Measurements from ENCODE around the gene NRXN3.

NRXN3 gene

GRCh38 chr14:79328863-79329262 lies 1158.7 kb downstream of the NRXN3 start:
- Histone ChIP-seq H3K4me3 (ENCODE audit: insufficient read depth, low read depth, low read length) (no peak overlapping the region), H3K27me3 (ENCODE audit: control insufficient read depth, insufficient read depth, low read length, poor library complexity, severe bottlenecking) (no peaks in the 10 kb centered on the region), H3K27ac (ENCODE audit: insufficient read depth, low read depth, low read length, poor library complexity, severe bottlenecking) (no peak overlapping the region), H3K36me3 (ENCODE audit: control insufficient read depth, insufficient read depth, low read length) (no peaks in the 10 kb centered on the region), H3K4me1 (ENCODE audit: control insufficient read depth, insufficient read depth, low read length) (peaks cover 24% of the 10 kb centered on the region), H3K9me3 (ENCODE audit: control insufficient read depth, low read length) (no peaks in the 10 kb centered on the region)
- 94 to 96% methylated on average over 3 of the region's 3 CpGs for WGBS, 2 experiments

GRCh38 chr14:79331830-79332229 lies 1161.7 kb downstream of the NRXN3 start:
- Histone ChIP-seq H3K9me3 (ENCODE audit: control insufficient read depth, low read length) (no peaks in the 10 kb centered on the region), H3K27me3 (ENCODE audit: control insufficient read depth, insufficient read depth, low read length, poor library complexity, severe bottlenecking) (no peaks in the 10 kb centered on the region), H3K27ac (ENCODE audit: insufficient read depth, low read depth, low read length, poor library complexity, severe bottlenecking) (no peak overlapping the region), H3K4me1 (ENCODE audit: control insufficient read depth, insufficient read depth, low read length) (peaks cover 28% of the 10 kb centered on the region), H3K4me3 (ENCODE audit: insufficient read depth, low read depth, low read length) (no peak overlapping the region), H3K36me3 (ENCODE audit: control insufficient read depth, insufficient read depth, low read length) (no peaks in the 10 kb centered on the region)
- WGBS, 2 experiments: 74 to 87% methylated on average over 4 of the region's 4 CpGs

GRCh38 chr14:79332504-79333197 lies 1162.5 kb downstream of the NRXN3 start:
- 15 to 27% methylated on average over 5 to 7 of the region's 7 CpGs for WGBS, 2 experiments
- Histone ChIP-seq H3K9me3 (ENCODE audit: control insufficient read depth, low read length) (no peaks in the 10 kb centered on the region), H3K4me3 (ENCODE audit: insufficient read depth, low read depth, low read length) (no peak overlapping the region), H3K36me3 (ENCODE audit: control insufficient read depth, insufficient read depth, low read length) (no peaks in the 10 kb centered on the region), H3K27me3 (ENCODE audit: control insufficient read depth, insufficient read depth, low read length, poor library complexity, severe bottlenecking) (no peaks in the 10 kb centered on the region), H3K27ac (ENCODE audit: insufficient read depth, low read depth, low read length, poor library complexity, severe bottlenecking) (peak overlapping the region; percentile 75), H3K4me1 (ENCODE audit: control insufficient read depth, insufficient read depth, low read length) (peaks cover 28% of the 10 kb centered on the region)

- H3K27me3 ChIP-seq (ENCODE audit: control insufficient read depth, insufficient read depth, low read length, poor library complexity, severe bottlenecking): no peaks in the 10 kb centered on the region
- no peaks in the 10 kb centered on the region for H3K9me3 ChIP-seq (ENCODE audit: control insufficient read depth, low read length)
- no peak overlapping the region for H3K4me3 ChIP-seq (ENCODE audit: insufficient read depth, low read depth, low read length)
- H3K36me3 ChIP-seq (ENCODE audit: control insufficient read depth, insufficient read depth, low read length): no peaks in the 10 kb centered on the region
- peak overlapping the region; percentile 75 for H3K27ac ChIP-seq (ENCODE audit: insufficient read depth, low read depth, low read length, poor library complexity, severe bottlenecking)
- peaks cover 28% of the 10 kb centered on the region for H3K4me1 ChIP-seq (ENCODE audit: control insufficient read depth, insufficient read depth, low read length)
- 7 to 14% methylated on average over 1 of the region's 1 CpG for WGBS, 2 experiments
Observed at GRCh38 chr14:79333198-79333546, 1163.0 kb downstream of the NRXN3 start.

- no peaks in the 10 kb centered on the region for H3K36me3 ChIP-seq (ENCODE audit: control insufficient read depth, insufficient read depth, low read length)
- no peaks in the 10 kb centered on the region for H3K9me3 ChIP-seq (ENCODE audit: control insufficient read depth, low read length)
- WGBS, 2 experiments: 85 to 91% methylated on average over 2 of the region's 2 CpGs
- no peak overlapping the region for H3K4me3 ChIP-seq (ENCODE audit: insufficient read depth, low read depth, low read length)
- H3K27ac ChIP-seq (ENCODE audit: insufficient read depth, low read depth, low read length, poor library complexity, severe bottlenecking): no peak overlapping the region
- H3K4me1 ChIP-seq (ENCODE audit: control insufficient read depth, insufficient read depth, low read length): peaks cover 28% of the 10 kb centered on the region
- no peaks in the 10 kb centered on the region for H3K27me3 ChIP-seq (ENCODE audit: control insufficient read depth, insufficient read depth, low read length, poor library complexity, severe bottlenecking)
Observed at GRCh38 chr14:79334272-79334671, 1164.1 kb downstream of the NRXN3 start.

- peaks cover 15% of the 10 kb centered on the region for H3K4me1 ChIP-seq (ENCODE audit: control insufficient read depth, insufficient read depth, low read length)
- H3K36me3 ChIP-seq (ENCODE audit: control insufficient read depth, insufficient read depth, low read length): no peaks in the 10 kb centered on the region
- 87 to 89% methylated on average over 2 to 3 of the region's 3 CpGs for WGBS, 2 experiments
- no peak overlapping the region for H3K4me3 ChIP-seq (ENCODE audit: insufficient read depth, low read depth, low read length)
- no peak overlapping the region for H3K27ac ChIP-seq (ENCODE audit: insufficient read depth, low read depth, low read length, poor library complexity, severe bottlenecking)
- H3K9me3 ChIP-seq (ENCODE audit: control insufficient read depth, low read length): no peaks in the 10 kb centered on the region
- no peaks in the 10 kb centered on the region for H3K27me3 ChIP-seq (ENCODE audit: control insufficient read depth, insufficient read depth, low read length, poor library complexity, severe bottlenecking)
Observed at GRCh38 chr14:79337761-79338160, 1167.6 kb downstream of the NRXN3 start.

GRCh38 chr14:79342942-79343341 lies 1172.8 kb downstream of the NRXN3 start:
- H3K4me3 ChIP-seq (ENCODE audit: insufficient read depth, low read depth, low read length): no peak overlapping the region
- WGBS, 2 experiments: 88 to 96% methylated on average over 4 to 5 of the region's 5 CpGs
- no peak overlapping the region for H3K27ac ChIP-seq (ENCODE audit: insufficient read depth, low read depth, low read length, poor library complexity, severe bottlenecking)
- no peaks in the 10 kb centered on the region for H3K36me3 ChIP-seq (ENCODE audit: control insufficient read depth, insufficient read depth, low read length)
- no peaks in the 10 kb centered on the region for H3K4me1 ChIP-seq (ENCODE audit: control insufficient read depth, insufficient read depth, low read length)
- H3K9me3 ChIP-seq (ENCODE audit: control insufficient read depth, low read length): no peaks in the 10 kb centered on the region
- no peaks in the 10 kb centered on the region for H3K27me3 ChIP-seq (ENCODE audit: control insufficient read depth, insufficient read depth, low read length, poor library complexity, severe bottlenecking)

- Histone ChIP-seq H3K36me3 (ENCODE audit: control insufficient read depth, insufficient read depth, low read length) (no peaks in the 10 kb centered on the region), H3K4me1 (ENCODE audit: control insufficient read depth, insufficient read depth, low read length) (peaks cover 14% of the 10 kb centered on the region), H3K27me3 (ENCODE audit: control insufficient read depth, insufficient read depth, low read length, poor library complexity, severe bottlenecking) (no peaks in the 10 kb centered on the region), H3K9me3 (ENCODE audit: control insufficient read depth, low read length) (no peaks in the 10 kb centered on the region), H3K27ac (ENCODE audit: insufficient read depth, low read depth, low read length, poor library complexity, severe bottlenecking) (no peak overlapping the region), H3K4me3 (ENCODE audit: insufficient read depth, low read depth, low read length) (no peak overlapping the region)
- 96% methylated on average over 2 to 3 of the region's 3 CpGs for WGBS, 2 experiments
Observed at GRCh38 chr14:79351011-79351410, 1180.8 kb downstream of the NRXN3 start.

- Histone ChIP-seq H3K36me3 (ENCODE audit: control insufficient read depth, insufficient read depth, low read length) (no peaks in the 10 kb centered on the region), H3K9me3 (ENCODE audit: control insufficient read depth, low read length) (no peaks in the 10 kb centered on the region), H3K27me3 (ENCODE audit: control insufficient read depth, insufficient read depth, low read length, poor library complexity, severe bottlenecking) (no peaks in the 10 kb centered on the region), H3K27ac (ENCODE audit: insufficient read depth, low read depth, low read length, poor library complexity, severe bottlenecking) (no peak overlapping the region), H3K4me1 (ENCODE audit: control insufficient read depth, insufficient read depth, low read length) (peaks cover 19% of the 10 kb centered on the region), H3K4me3 (ENCODE audit: insufficient read depth, low read depth, low read length) (no peak overlapping the region)
- WGBS, 2 experiments: 83 to 92% methylated on average over 3 of the region's 3 CpGs
Observed at GRCh38 chr14:79352076-79352630, 1182.0 kb downstream of the NRXN3 start.

GRCh38 chr14:79354336-79354735 lies 1184.2 kb downstream of the NRXN3 start:
- H3K27me3 ChIP-seq (ENCODE audit: control insufficient read depth, insufficient read depth, low read length, poor library complexity, severe bottlenecking): no peaks in the 10 kb centered on the region
- no peak overlapping the region for H3K27ac ChIP-seq (ENCODE audit: insufficient read depth, low read depth, low read length, poor library complexity, severe bottlenecking)
- H3K4me3 ChIP-seq (ENCODE audit: insufficient read depth, low read depth, low read length): no peak overlapping the region
- H3K36me3 ChIP-seq (ENCODE audit: control insufficient read depth, insufficient read depth, low read length): no peaks in the 10 kb centered on the region
- no peaks in the 10 kb centered on the region for H3K9me3 ChIP-seq (ENCODE audit: control insufficient read depth, low read length)
- peaks cover 19% of the 10 kb centered on the region for H3K4me1 ChIP-seq (ENCODE audit: control insufficient read depth, insufficient read depth, low read length)
- WGBS, 2 experiments: no CpG with 5 or more reads among the region's 1 CpG
